ENCODE measurements around the gene RNF41.

GRCh38 chr12:56186957-56187356 is 34.8 kb downstream of the RNF41 start:
- no peak for TF ChIP-seq CTCF (IDR thresholded peaks at IDR 0.05)
- TF ChIP-seq POLR2A (IDR thresholded peaks at IDR 0.05) = no peak

Measured in heart left ventricle (tissue), 13 donors.